ENCODE measurements around the gene AEBP1. TPM values are rescaled to one million over a fixed set of nuclear protein-coding genes. Genes with fewer than 3 reads are reported as not detected.
A peak's percentile ranks its signal among the peaks of the same experiment; 100 is the strongest.

The AEBP1 gene
- total and polyA plus RNA-seq, 2 of the 4 experiments (the other 2 are of a cell fraction) = 1.1 to 5.7 TPM

DNA sequence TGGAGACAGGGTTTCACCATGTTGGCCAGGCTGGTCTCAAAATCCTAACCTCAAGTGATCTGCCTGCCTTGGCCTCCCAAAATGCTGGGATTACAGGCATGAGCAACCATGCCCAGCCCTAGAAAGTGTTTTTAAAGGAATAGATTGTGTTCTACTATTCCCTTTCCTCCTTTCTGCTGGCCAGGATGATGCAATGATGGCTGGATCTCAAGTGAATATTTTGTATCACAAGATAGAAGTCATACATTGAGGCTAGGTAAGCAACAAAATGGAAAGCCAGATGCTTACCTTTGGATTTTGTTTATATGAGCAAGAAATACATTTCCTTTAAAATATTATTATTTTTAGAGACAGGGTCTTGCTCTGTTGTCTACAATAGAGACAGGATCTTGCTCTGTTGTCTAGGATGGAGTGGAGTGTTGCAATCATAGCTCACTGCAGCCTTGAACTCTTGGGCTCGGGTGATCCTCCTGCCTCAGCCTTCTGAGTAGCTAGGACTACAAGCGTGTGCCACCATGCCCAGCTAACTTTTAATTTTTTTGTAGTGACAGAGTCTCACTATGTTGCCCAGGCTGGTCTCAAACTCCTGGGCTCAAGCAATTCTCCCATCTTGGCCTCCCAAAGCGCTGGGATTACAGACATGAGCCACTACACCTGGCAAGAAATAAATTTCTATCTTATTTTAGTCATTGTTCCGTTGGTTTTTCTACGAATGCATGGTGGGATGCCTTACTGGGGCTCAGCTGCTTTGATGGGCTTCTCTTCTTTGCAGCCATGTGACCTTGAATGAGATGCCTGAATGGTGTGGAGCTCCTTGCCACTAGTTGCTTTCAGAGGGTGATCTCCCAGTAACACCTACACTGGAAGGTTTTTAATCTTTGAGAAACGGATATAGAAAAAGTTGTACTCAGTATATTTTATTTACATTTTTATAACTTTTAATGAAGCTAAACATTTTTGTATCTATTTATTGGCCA lies 5.8 kb upstream of the AEBP1 start:
- TF ChIP-seq SMC3 (IDR thresholded peaks at IDR 0.05; ENCODE audit: low read depth, low read length) (no peak), CEBPB (IDR thresholded peaks at IDR 0.05; ENCODE audit: low read depth, low read length) (peak; percentile 52; the same call in 1 of the 2 replicates)
- ChIA-PET POLR2A (ENCODE audit: unreplicated experiment) (no interaction called here), CTCF (interaction anchor here (0.6 kb wide), 1 partner anchor 10 kb away, joined by 3 read pairs; no protein-coding TSS in a partner anchor)
- Histone ChIP-seq H2BK5ac (ENCODE audit: low read depth, low read length, poor library complexity, severe bottlenecking) (no peak overlapping the region), H4K91ac (ENCODE audit: insufficient read depth, low read depth, low read length) (no peak overlapping the region; the same call in 1 of the 2 replicates), H3K56ac (ENCODE audit: extremely low read depth, insufficient read depth, low read length) (no peak overlapping the region), H3K4ac (ENCODE audit: low read depth, low read length) (no peak overlapping the region), H2AK9ac (replicated peaks; ENCODE audit: low read depth, low read length, poor library complexity) (no peak overlapping the region), H2BK20ac (ENCODE audit: low read depth, low read length) (no peak overlapping the region), H2AFZ (replicated peaks; ENCODE audit: low read length, poor library complexity) (no peak overlapping the region), H4K5ac (ENCODE audit: low read depth, low read length) (no peak overlapping the region), H3K14ac (replicated peaks; ENCODE audit: low read depth, low read length) (no peak overlapping the region), H3K9me1 (ENCODE audit: insufficient read depth, low read length) (peaks cover 22% of the 10 kb centered on the region), H3K27ac (ENCODE audit: insufficient read depth, low read length) (no peak overlapping the region), H2BK120ac (ENCODE audit: low read depth, low read length) (no peak overlapping the region), H2AK5ac (ENCODE audit: low read depth, low read length) (no peak overlapping the region), H2BK15ac (ENCODE audit: low read depth, low read length) (no peak overlapping the region), H3K18ac (ENCODE audit: low read depth, low read length) (no peak overlapping the region), H3K4me1 (ENCODE audit: control insufficient read depth, insufficient read depth, low read length) (peaks cover 24% of the 10 kb centered on the region), H3K4me3 (ENCODE audit: insufficient read depth, low read depth, low read length) (no peak overlapping the region), H3K23ac (ENCODE audit: low read depth, low read length) (no peak overlapping the region), H3K36me3 (ENCODE audit: control insufficient read depth, insufficient read depth, low read length) (no peaks in the 10 kb centered on the region), H4K20me1 (ENCODE audit: insufficient read depth, low read length) (no peaks in the 10 kb centered on the region), H3K9ac (ENCODE audit: low read depth, low read length) (no peak overlapping the region), H3K9me3 (ENCODE audit: control insufficient read depth, insufficient read depth, low read length) (no peaks in the 10 kb centered on the region), H3K27me3 (ENCODE audit: control insufficient read depth, insufficient read depth, low read length) (no peaks in the 10 kb centered on the region), H4K8ac (ENCODE audit: low read depth in 2 of 2, low read length in 2 of 2) (no peak overlapping the region), H3K79me1 (ENCODE audit: low read depth in 1 of 2, low read length in 2 of 2) (no peaks in the 10 kb centered on the region), H3K4me2 (ENCODE audit: low read depth, low read length) (no peak overlapping the region)
- in situ Hi-C loops (cut with MboI; ENCODE audit: low sequenced_read_pairs) (no loop called here), dilution Hi-C loops (cut with HindIII; ENCODE audit: low sequenced_read_pairs, unreplicated experiment) (no loop called here), intact Hi-C loops (cut with micrococcal nuclease) (no loop called here)
- no CpG with 5 or more reads among the region's 6 CpGs for WGBS, 2 experiments (ENCODE audit: extremely low coverage in 2 of 2, insufficient read length in 1 of 2)
- no peak for DNase-seq
- ATAC-seq (ENCODE audit: low read depth) = no peak
- no TSS peak for BruUV-seq (replicated peaks)
